ENCODE results near the gene RNF208. TPM values are rescaled to one million over a fixed set of nuclear protein-coding genes. Genes with fewer than 3 reads are reported as not detected.

Gene RNF208
- total RNA-seq, 1 donor from 2014 or later: 3.3 TPM

DNA sequence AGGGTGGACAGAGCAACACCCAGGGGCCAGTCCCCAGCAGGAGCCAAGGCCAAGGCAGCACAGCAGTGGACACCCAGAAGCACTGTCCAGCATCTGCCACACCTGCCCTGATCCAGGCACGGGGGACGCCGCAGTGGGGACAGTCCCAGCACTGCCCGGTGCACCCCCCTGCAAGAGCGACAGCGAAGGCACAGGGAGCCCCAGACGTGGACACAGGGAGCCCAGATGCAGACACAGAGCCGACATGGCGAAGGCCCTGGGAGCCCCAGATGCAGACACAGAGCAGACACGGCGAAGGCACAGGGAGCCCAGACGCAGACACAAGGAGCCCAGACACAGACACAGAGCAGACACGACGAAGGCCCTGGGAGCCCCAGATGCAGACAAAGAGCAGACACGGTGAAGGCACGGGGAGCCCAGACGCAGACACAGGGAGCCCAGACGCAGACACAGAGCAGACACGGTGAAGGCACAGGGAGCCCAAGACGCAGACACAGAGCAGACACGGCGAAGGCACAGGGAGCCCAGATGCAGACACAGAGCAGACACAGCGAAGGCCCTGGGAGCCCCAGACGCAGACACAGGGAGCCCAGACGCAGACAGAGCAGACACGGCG lies 38.0 kb downstream of the RNF208 start:
- intact Hi-C loops (cut with micrococcal nuclease): no loop called here

DNA sequence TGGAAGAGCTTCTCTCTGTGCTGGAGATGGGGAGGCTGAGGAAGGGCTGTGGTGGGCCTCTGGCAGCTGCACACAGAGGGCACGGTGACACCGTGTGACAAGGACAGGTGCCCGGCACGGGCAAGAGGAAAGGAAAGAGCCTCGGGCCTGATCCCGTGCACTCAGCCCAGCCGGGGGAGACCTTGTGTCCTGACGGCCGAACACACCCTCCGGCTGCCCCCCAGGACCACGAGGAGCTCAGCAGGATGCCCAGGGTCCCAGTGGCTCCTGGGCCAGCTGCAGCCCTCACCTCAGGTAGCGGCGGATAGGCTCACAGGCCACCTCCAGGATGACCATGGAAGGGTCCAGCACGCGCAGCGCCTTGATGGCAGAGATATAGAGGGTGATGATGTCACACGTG lies 39.2 kb downstream of the RNF208 start:
- intact Hi-C loops (cut with micrococcal nuclease): no loop called here

DNA sequence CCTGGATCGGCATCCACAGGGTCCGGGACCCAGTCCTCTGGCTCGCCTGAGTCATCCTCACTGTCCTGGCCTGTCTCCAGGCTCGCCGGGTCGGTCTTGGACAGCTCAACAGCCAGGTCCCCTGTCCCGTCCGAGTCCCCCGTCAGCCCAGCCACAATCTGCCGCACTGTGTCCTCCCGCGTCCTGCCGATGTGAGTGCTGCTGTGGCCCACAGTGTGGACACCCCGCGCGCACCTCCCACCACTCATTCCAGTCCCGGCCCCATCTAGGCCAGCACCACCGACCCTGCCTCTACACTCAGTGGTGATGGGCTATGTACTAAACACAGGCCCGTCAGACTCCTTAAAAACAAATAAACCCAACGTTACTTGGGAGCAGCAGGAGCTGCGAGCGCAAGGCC lies 40.4 kb downstream of the RNF208 start:
- intact Hi-C loops (cut with micrococcal nuclease): no loop called here

DNA sequence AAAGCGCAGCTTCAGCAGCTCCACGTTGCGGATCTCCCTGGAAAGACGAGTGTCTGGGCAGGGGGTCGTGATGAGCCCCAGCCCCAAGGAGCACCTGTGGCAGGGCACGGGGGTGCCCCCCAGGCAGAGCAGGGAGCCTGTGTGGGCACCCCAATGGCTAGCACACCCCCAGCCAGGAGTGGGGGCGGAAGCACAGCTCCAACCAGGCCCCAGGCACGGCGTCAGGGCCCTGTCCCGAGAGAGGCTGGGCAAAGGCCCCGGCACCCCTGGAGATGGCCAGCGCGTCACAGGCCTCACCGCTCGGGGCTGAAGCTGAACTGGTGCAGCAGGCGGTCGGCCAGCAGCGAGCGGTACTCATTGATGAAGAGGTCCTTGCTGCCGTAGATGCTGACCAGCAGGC lies 41.5 kb downstream of the RNF208 start:
- intact Hi-C loops (cut with micrococcal nuclease): no loop called here

DNA sequence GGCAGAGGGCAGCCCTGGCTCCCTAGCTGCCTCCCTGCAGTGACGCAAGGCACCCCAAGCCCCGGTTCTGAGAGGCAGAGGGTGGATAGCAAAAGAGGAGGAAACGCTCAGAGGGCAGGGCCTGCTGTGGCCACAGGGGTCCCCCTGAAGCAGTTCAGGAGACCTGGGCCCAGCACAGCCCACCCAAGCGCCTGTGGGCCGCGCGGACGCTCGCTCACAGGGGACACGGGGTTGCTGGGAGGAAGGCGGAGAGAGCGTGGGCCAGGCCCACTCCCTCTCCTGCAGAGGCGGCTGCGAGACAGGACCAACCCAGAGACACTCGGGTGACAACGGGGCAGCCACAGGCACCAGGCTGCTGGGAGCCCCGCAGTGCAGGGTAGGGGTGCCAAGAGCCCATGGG lies 42.3 kb downstream of the RNF208 start:
- intact Hi-C loops (cut with micrococcal nuclease): no loop called here

DNA sequence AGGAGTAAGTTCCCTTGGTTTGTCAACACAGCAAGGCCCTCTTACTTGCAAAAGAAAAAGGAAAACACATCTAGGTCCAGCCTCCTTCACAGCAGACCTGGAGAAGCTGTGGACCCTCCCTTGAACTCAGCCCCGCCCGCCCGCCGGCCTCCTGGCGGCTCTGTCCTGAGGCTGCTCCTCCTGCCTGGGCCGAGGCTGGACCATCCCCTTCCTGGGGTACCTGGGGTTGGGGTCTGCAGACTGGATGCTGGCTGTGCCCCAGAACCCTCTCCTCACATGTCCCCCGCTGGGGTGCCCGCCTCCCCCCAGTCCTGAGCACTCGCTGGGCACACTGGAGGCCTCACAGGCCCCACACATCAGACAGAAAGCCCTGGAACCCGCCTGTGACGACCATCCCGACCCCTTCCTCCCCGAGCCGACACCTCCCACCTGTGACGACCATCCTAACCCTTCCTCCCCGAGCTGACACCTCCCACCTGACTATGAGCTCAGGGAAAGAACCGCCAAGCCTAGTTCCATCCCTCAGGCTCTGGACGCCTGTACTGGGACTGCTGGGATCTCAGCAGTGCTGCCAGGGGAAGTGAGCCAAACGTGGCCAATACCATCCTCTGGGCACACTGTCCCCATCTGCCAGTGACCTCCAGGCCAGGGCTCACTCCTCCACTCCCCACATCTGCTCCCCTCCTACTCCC lies 43.0 kb downstream of the RNF208 start:
- intact Hi-C loops (cut with micrococcal nuclease): no loop called here

DNA sequence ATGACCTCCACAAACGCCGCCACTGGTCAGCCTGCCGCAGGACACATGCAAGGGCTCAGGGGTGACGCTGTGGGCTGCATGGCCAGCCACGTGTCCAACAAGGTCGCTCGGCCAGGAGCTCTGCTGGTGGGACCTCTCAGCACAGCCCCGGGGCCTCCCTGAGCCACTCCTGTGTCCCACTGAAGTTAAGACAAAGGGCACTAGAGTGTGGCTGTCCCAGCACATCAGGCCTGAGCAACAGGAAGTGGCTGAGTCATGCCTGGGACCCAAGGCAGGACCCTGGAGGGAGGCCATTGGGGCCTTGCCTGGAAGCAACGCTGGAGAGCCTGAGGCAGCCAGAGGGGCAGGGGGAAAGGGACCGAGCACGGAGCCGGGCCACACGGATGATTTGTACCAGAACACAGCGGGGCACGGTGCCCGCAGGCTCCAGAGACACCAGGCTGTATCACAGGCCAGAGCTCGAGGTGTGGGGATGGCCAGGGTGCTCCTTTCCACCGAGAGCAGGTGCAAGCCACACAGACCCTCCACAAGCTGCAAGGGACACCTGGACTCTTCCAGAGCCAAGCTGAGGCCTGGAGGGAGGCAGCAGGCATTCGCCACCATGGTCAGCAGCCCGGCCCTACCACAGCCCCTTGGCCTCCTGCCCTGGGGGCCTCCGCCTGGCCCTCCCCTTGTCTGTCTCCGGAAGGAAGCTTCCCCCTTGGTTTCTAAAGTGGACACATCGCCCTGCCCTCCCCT lies 43.7 kb downstream of the RNF208 start:
- intact Hi-C loops (cut with micrococcal nuclease): no loop called here

DNA sequence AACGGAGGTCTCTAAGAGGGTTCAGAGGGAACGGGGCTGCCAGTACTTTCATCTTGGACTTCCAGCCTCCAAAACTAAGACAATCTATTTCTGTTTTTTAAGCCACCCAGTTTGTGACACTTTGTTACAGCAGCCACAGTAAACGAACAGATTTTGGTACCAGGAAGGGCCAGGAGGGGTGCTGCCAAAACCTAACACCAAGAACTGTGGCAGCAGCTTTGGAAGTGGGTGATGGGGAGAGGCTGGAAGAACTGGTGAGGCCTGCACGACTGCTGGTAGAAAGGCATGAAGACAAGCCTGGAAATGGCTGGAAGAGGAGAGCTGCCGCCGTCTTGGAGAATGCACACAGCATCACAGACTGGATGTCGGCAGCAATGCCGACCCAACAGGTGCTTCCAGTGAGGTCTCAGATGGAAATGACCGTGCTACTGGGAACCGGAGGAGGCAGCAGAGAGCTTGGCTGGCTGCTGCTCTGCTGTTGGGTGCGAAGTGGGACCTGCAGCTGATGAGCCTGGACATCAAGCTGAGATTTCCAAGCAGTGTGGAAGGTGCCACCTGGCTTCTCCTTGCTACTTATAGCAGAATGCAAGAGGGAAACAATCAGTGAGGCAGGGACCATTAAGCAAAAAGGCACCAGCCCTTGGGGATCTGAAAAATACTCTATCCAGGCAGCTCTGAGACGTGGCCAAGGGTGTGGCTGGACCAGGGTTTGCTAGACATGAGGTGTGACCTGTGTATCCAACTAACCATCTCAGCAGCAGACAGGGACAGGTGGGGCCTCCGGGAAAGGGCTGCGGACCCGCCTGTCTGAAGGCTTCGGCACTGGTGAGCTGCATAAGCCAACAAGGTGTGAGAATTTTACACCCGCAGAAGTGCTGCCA lies 45.5 kb downstream of the RNF208 start:
- intact Hi-C loops (cut with micrococcal nuclease): no loop called here

DNA sequence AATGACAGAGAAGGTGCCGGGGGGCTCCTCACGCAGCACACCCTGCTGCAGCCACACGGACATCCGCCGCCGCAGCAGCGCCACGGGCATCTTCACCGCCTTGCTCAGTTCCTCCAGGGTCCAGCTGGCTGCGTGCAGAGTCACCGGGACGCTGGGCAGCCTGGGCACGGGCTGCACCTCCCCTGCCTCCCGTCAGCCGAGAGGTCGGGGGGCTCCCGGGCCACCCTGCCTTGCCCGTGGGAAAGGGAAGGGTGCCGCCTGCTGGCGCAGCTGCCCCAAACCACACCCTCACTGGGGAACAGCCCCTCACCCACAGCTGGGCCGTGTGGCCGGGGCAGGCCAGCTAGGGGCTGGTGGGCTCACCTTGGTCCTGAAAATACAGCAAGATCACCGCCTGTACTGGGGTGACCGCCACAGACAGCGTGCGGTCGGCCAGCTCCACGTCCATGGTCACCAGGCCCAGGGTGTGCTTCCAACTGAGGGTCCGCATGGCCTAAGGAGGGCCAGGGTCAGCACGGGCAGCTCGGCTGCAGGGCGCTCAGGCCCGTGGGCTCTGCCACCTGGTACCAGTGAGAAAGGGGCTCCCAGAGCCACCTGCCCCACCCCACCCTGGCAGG lies 46.6 kb downstream of the RNF208 start:
- intact Hi-C loops (cut with micrococcal nuclease): no loop called here

DNA sequence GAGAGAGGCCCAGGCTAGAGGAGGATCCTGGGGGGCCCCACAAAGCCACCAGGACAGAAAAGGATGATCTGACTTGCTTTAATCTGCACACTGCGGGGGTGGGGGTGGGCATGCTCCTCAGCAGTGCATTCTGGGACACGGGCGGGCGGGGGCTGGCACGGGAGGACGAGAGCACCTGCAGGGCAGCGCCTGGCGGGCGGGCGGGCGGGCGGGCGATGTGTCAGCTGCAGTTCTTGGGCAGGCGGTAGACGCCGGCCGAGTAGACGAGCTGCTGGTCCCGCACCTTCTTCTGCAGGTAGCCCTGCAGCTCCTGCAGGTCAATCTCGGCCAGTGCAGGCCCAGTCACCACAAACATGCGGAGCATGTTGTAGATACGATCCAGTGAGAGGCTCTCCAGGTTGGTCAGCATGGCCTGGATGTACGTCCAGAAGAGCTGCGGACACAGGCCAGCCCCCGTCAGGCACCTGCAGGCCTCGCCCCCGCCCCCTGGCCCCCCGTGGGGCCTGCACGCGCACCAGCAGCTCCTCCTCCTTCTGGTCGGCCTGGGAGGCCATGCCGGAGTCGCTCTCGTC lies 47.2 kb downstream of the RNF208 start:
- intact Hi-C loops (cut with micrococcal nuclease): no loop called here

DNA sequence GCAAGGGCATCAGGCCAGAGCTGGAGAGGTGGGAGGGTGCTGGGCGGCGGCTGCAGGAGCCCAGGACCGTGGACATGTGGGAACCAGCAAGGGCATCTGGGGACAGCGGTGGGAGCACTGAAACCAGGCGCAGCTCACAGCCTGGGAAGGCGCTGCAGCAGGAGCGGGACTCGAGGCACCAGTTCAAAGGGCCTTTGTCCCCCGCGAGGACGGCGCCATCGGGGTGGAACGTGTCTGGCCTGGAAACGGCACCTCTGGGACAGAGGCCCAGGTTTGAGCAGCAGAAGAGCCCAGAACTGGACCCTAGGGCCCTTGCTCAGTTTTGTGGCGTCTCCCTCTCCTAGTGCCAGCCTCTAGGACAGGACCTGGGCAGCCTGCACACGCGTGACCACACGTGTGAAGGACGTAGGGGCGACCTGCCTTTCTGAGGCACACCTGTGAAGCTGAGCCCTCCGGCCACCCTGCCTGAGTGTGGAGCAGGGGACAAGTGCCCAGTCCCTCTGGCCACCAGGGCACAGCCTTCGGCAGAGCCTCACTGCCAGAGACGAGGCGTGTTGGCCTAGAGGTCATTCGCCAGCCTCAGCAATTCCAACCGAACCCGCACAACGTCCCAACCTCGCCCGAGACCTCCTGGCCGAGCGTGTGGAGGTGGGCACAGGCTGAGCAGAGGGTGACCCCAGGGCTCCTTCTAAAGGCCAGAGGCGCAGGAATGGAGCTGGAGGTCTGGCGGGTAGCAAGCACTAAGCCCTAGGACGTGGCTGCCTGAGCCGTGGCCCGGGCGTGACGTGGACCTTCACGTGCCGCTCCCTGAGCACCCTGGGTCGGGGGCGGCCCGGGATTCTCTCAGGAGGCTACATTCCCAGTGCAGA lies 48.0 kb downstream of the RNF208 start:
- intact Hi-C loops (cut with micrococcal nuclease): no loop called here

DNA sequence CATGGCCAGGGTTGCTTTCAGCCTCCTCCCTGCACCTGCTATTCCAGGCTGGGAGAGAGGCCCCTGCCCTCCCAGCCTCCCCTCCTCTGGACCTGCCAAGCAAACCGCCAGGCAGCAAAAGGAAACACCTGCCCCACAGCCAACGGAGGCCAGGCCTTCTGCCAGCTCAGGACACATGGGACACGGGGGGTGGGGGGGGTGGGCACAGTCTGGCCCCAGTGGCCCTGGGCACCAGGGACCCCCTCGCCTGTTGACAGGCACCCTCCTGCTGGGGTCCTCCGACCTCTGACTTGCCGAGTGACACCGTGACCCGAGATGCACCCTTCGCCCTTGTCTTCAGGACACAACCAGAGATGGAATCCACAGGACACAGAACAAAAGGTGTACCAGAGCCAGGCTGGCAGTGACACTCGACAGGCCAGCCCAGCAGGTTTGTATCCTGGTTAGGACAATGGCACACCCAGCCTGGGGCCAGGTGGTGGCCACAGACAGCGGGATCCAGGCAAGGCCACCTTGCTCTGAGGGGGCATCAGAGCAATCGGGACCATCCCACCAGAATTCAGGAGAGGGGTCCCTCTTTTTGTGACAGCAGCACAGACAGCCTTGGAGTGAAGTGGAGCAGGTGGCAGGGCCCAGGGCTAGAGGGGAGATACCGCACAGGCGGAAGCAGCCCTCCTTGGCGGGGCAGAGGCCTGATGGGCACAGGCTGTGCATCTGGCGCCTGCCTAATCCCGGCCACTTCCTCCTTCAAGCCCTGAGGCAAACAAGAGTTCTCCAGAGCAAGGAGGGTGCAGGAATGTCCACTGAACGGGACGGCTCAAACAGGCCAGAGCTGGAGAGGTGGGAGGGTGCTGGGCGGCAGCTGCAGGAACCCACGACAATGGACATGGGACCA lies 48.9 kb downstream of the RNF208 start:
- intact Hi-C loops (cut with micrococcal nuclease): no loop called here

DNA sequence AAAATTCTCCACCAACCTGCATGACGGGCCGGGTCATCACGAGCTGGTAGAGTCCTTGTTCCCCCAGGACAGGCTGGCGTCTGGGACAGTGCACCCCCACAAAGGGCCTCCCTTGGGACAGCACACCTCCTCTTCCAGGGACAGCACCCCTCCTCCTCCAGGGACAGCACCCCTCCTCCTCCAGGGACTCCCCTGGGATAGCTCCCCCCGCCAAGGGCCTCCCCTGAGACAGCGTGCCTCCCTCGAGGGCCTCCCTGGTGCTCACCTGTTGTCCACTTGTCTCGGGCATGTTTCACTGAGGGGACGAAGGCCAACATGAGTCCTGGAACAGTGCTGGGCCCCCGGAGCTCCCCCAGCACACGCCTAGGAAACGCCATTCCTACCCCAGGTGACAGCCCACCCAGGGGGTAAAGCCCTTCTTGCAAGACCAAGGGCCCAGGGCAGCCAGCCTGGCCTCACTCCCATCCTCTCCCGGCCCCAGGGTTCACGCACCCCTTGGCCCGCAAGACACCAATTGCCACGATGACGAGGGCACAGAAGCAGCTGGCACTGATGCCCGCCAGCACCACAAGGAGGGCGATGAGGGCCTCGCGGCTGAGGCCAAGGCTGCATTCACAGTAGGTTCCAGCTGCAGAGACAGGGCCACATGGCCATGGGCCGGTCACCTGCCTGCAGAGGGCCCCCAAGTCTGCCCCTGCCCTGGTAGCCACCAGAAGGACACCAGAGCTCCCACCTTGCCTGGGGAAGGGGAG lies 50.7 kb downstream of the RNF208 start:
- intact Hi-C loops (cut with micrococcal nuclease): no loop called here

DNA sequence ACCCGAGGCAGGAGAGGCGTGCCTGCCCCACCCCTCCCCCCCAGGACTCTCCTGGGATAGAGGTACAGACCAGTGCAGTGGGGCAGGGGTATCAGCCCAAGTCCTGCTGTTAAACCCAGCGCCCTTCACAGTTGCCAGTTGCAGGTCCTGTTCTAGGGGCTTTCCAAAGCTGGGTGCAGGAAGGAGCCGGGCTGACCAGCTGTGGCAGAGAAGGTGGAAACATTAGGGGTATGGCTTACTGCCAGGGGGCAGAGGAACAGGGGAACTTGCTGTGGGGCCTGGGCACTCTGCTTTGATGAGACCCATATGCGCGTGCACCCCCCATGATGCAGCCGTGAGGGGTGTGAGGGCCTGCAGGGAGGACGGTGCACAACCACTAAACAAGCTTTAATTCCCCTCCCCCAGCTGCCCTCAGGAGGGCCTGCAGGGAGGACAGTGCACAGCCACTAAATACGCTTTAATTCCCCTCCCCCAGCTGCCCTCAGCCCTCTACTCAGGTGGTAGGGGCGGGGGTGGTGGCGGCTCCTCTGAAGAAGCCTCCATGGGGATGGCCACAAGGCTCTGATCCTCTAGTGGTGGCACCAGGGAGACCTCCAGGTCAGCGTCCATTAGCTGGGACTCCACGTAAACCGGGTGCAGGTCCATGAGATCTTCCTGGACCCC lies 51.4 kb downstream of the RNF208 start:
- intact Hi-C loops (cut with micrococcal nuclease): no loop called here

All from T-helper 2 cell treated with Interferon-gamma antibody and Interleukin-4, amounts not matched to agents 100 ng/mL and 5 ng/mL, for 36 hours (primary cell).